Trophoblast cell (in vitro differentiated cells and primary cell): ENCODE results near the gene ZNF148.
A peak's percentile ranks its signal among the peaks of the same experiment; 100 is the strongest.

ENCODE experiments used
- DNase-seq, 2 donors: peaks; one replicate each; pipeline ENCODE4 v3.0.0-alpha.2; 2016
- H2AFZ ChIP-seq: 2 replicates; pipeline ENCODE4 v1.6.1; 2013; ENCODE audit warnings: low read length, moderate library complexity, mild to moderate bottlenecking; ENCODE audit not compliant: insufficient read depth, poor library complexity
- H2AK5ac ChIP-seq: 2 replicates; pipeline ENCODE4 v1.6.1; 2013; ENCODE audit warnings: mild to moderate bottlenecking, low read length
- H2BK120ac ChIP-seq: 2 replicates; pipeline ENCODE4 v1.6.1; 2013; ENCODE audit warnings: low read length, mild to moderate bottlenecking, moderate library complexity; ENCODE audit not compliant: insufficient read depth, poor library complexity
- H2BK12ac ChIP-seq: 2 replicates; pipeline ENCODE4 v1.6.1; 2013; ENCODE audit warnings: mild to moderate bottlenecking, low read length, moderate library complexity
- H2BK5ac ChIP-seq: 2 replicates; pipeline ENCODE4 v1.6.1; 2013; ENCODE audit warnings: low read length, low read depth, moderate library complexity, mild to moderate bottlenecking; ENCODE audit not compliant: poor library complexity
- H3K14ac ChIP-seq: 2 replicates; pipeline ENCODE4 v1.6.1; 2013; ENCODE audit warnings: mild to moderate bottlenecking, low read length
- H3K18ac ChIP-seq: 2 replicates; pipeline ENCODE4 v1.6.1; 2013; ENCODE audit warnings: mild to moderate bottlenecking, low read length
- H3K23ac ChIP-seq: 2 replicates; pipeline ENCODE4 v1.6.1; 2013; ENCODE audit warnings: low read length
- H3K27ac ChIP-seq: 2 replicates; pipeline ENCODE4 v1.5.1; 2013; ENCODE audit warnings: low read depth, mild to moderate bottlenecking, inconsistent platforms, low read length, moderate library complexity
- H3K27me3 ChIP-seq: 2 replicates; pipeline ENCODE4 v1.6.1; 2013; ENCODE audit warnings: inconsistent platforms, mild to moderate bottlenecking, low read length, moderate library complexity; ENCODE audit not compliant: insufficient read depth
- H3K36me3 ChIP-seq, 2 experiments: 1 replicate in 1 of 2; 2 replicates in 1 of 2; pipeline ENCODE4 v1.6.1; 2013; ENCODE audit warnings: low read length in 2 of 2, mild to moderate bottlenecking in 2 of 2, moderate library complexity in 1 of 2; ENCODE audit not compliant: insufficient read depth in 2 of 2, control insufficient read depth in 1 of 2
- H3K4ac ChIP-seq: 2 replicates; pipeline ENCODE4 v1.6.1; 2013; ENCODE audit warnings: low read depth, mild to moderate bottlenecking, low read length, moderate library complexity
- H3K4me1 ChIP-seq, 2 experiments: 1 replicate in 1 of 2; 2 replicates in 1 of 2; pipeline ENCODE4 v1.6.1; 2013; ENCODE audit warnings: low read length in 2 of 2, mild to moderate bottlenecking in 2 of 2, moderate library complexity in 1 of 2; ENCODE audit not compliant: insufficient read depth in 2 of 2, control insufficient read depth in 1 of 2
- H3K4me2 ChIP-seq: 2 replicates; pipeline ENCODE4 v1.6.1; 2013; ENCODE audit warnings: inconsistent platforms, mild to moderate bottlenecking, low read length, moderate library complexity
- H3K4me3 ChIP-seq: 2 replicates; pipeline ENCODE4 v1.5.1; 2013; ENCODE audit warnings: mild to moderate bottlenecking, low read depth, low read length, inconsistent platforms
- H3K79me1 ChIP-seq: one replicate; pipeline ENCODE4 v1.6.1; 2013; ENCODE audit warnings: low read length
- H3K79me2 ChIP-seq: 2 replicates; pipeline ENCODE4 v1.6.1; 2013; ENCODE audit warnings: low read length, mild to moderate bottlenecking; ENCODE audit not compliant: control insufficient read depth, insufficient read depth, poor library complexity
- H3K9ac ChIP-seq: 2 replicates; pipeline ENCODE4 v1.6.1; 2013; ENCODE audit warnings: mild to moderate bottlenecking, low read length
- H3K9me3 ChIP-seq: 2 replicates; pipeline ENCODE4 v1.6.1; 2013; ENCODE audit warnings: low read depth, mild to moderate bottlenecking, control low read depth, inconsistent platforms, low read length; ENCODE audit not compliant: insufficient read depth
- H4K12ac ChIP-seq: 2 replicates; pipeline ENCODE4 v1.6.1; 2013; ENCODE audit warnings: low read depth, mild to moderate bottlenecking, low read length, moderate library complexity
- H4K8ac ChIP-seq: 2 replicates; pipeline ENCODE4 v1.6.1; 2013; ENCODE audit warnings: low read depth, mild to moderate bottlenecking, low read length, moderate library complexity
- H4K91ac ChIP-seq: one replicate; pipeline ENCODE4 v1.6.1; 2013; ENCODE audit warnings: low read depth, mild to moderate bottlenecking, low read length, moderate library complexity
- WGBS: extraction: QIAGEN DNeasy Blood & Tissue Kit; methylation state at CpG from one replicate; pipeline ENCODE4 v1.1.7; 2013; ENCODE audit warnings: missing lambda C conversion rate; ENCODE audit not compliant: insufficient read length, insufficient coverage; ENCODE audit errors: extremely low coverage; 5-methylcytosine and 5-hydroxymethylcytosine counted together

The ZNF148 gene

DNA sequence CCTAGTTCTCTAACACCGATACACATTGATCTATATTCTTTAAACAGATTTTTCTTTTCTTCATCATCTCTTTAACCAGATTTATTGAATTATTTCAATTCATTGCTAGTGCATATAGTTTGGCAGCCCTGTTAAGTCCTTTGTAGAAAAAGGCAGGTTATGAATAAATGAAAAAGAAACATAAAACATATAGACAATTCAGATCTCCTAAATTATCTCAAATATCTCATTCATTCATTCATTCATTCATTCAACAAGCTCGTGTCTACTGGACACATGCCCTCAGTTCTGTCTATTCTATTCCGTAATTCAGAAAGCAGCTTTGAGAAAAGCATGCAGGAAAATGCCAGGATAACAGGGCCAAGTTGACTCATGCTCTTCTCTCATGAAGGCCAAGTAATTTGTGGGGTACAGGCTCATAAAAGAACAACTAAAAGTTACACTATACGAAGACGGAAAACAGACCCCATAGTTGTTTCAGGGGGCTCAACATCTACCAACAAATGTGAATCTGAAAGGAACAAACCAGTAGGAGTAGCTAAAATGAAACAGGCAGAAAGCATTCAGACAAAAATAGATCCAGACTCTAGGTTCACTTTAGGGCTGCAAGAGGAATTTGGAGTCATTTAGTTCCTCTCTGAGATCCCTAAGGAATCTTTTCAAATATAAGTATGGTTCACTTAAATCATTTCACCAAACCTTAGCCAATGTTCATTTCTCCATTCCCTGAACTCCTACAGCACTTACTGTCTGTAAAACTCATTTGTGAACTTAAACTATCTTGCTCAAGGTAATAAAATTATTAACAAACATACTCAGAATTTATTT, 7.5 kb downstream of the ZNF148 start:
- no peaks in the 10 kb centered on the region for H3K79me1 ChIP-seq
- H2AK5ac ChIP-seq, result no peak overlapping the region
- no CpG with 5 or more reads among the region's 5 CpGs for WGBS
- H3K4me2 ChIP-seq, result no peak overlapping the region
- no peak overlapping the region for H4K12ac ChIP-seq
- H3K23ac ChIP-seq, result no peak overlapping the region
- no peak overlapping the region for H2BK5ac ChIP-seq
- H4K91ac ChIP-seq, result no peak overlapping the region
- no peak overlapping the region for H3K4me3 ChIP-seq
- no peaks in the 10 kb centered on the region for H3K4me1 ChIP-seq
- H2BK120ac ChIP-seq, result no peak overlapping the region
- H3K14ac ChIP-seq, result no peak overlapping the region
- H3K9me3 ChIP-seq, result no peaks in the 10 kb centered on the region
- peaks cover 0 to 6% of the 10 kb centered on the region in 2 experiments for H3K36me3 ChIP-seq
- H3K4ac ChIP-seq, result no peak overlapping the region
- no peak overlapping the region for H3K18ac ChIP-seq
- no peak overlapping the region for H3K9ac ChIP-seq
- H2BK12ac ChIP-seq, result no peak overlapping the region
- no peaks in the 10 kb centered on the region for H3K27me3 ChIP-seq
- no peak overlapping the region for H3K27ac ChIP-seq
- H3K79me2 ChIP-seq, result peaks cover 3% of the 10 kb centered on the region
- H2AFZ ChIP-seq, result no peak overlapping the region
- DNase-seq, result no peak
- no peak overlapping the region for H4K8ac ChIP-seq

DNA sequence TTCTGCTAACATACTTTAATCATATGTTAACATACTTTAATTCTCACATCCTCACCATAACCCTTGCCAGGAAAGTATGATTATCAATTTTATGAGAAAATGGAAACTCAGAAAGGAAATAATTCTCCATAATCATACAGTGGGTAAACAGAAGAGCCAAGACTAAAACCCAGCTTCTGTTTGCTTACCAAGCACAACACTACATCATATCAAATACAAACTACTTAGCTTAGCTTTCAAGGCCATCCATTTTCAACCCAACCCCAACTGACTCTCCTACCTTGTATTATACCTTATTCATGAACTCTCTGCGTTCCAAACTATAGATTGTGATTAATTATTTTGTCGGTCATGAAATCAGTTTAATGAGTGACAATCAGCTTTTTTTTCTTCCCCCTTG, 9.0 kb downstream of the ZNF148 start:
- Histone ChIP-seq H4K8ac (no peak overlapping the region), H2AFZ (no peak overlapping the region), H2BK12ac (no peak overlapping the region), H3K27me3 (no peaks in the 10 kb centered on the region), H3K36me3 (peaks cover 0 to 6% of the 10 kb centered on the region in 2 experiments), H4K91ac (no peak overlapping the region), H4K12ac (no peak overlapping the region), H2BK120ac (no peak overlapping the region), H2BK5ac (no peak overlapping the region), H3K18ac (no peak overlapping the region), H3K79me2 (peaks cover 3% of the 10 kb centered on the region), H3K4me1 (no peaks in the 10 kb centered on the region), H3K9ac (no peak overlapping the region), H3K79me1 (no peaks in the 10 kb centered on the region), H3K4me3 (no peak overlapping the region), H3K9me3 (no peaks in the 10 kb centered on the region), H3K4ac (no peak overlapping the region), H2AK5ac (no peak overlapping the region), H3K27ac (no peak overlapping the region), H3K23ac (no peak overlapping the region), H3K4me2 (no peak overlapping the region), H3K14ac (no peak overlapping the region)
- WGBS, result no CpG with 5 or more reads among the region's 2 CpGs
- DNase-seq, result no peak

DNA sequence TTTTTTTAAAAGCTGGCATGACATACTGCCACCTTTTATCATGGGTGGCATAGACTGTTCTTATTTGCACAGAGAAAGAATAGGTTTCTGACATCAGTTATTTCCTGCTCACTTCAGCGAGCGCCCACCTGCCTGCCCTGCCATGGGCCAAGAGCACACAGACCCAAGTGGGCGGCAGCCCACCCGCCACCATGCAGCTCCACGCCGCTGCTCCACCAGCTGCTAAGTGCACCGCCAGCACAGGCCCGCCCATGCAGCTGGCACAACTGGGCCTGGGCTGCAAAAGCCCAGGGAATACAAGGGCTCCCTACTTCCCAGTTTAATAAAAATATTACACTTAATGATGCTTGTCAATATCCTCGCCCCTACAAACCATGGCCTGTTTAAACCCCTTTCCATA, 15.4 kb downstream of the ZNF148 start:
- Histone ChIP-seq H2BK5ac (no peak overlapping the region), H3K4ac (peak overlapping the region; percentile 46), H3K79me1 (no peaks in the 10 kb centered on the region), H3K9ac (no peak overlapping the region), H4K8ac (no peak overlapping the region), H4K91ac (no peak overlapping the region), H3K4me1 (no peaks in the 10 kb centered on the region), H3K23ac (no peak overlapping the region), H2AK5ac (no peak overlapping the region), H3K18ac (no peak overlapping the region), H2AFZ (no peak overlapping the region), H3K4me2 (no peak overlapping the region), H3K27ac (no peak overlapping the region), H3K36me3 (peaks cover 0 to 3% of the 10 kb centered on the region in 2 experiments), H4K12ac (no peak overlapping the region), H3K9me3 (no peaks in the 10 kb centered on the region), H2BK120ac (no peak overlapping the region), H3K4me3 (no peak overlapping the region), H2BK12ac (no peak overlapping the region), H3K14ac (no peak overlapping the region), H3K79me2 (peaks cover 5% of the 10 kb centered on the region), H3K27me3 (no peaks in the 10 kb centered on the region)
- WGBS, result no CpG with 5 or more reads among the region's 9 CpGs
- no peak for DNase-seq

- Histone ChIP-seq H4K91ac (no peak overlapping the region), H3K36me3 (peaks cover 0 to under 1% of the 10 kb centered on the region in 2 experiments), H2AK5ac (no peak overlapping the region), H2BK12ac (no peak overlapping the region), H2AFZ (no peak overlapping the region), H3K4ac (peak overlapping the region; percentile 75), H2BK5ac (no peak overlapping the region), H3K27me3 (no peaks in the 10 kb centered on the region), H4K12ac (no peak overlapping the region), H3K4me2 (no peak overlapping the region), H4K8ac (no peak overlapping the region), H3K79me2 (peaks cover 5% of the 10 kb centered on the region), H3K14ac (no peak overlapping the region), H3K18ac (no peak overlapping the region), H3K27ac (no peak overlapping the region), H3K79me1 (no peaks in the 10 kb centered on the region), H3K23ac (no peak overlapping the region), H3K4me1 (no peaks in the 10 kb centered on the region), H3K9me3 (no peaks in the 10 kb centered on the region), H3K9ac (no peak overlapping the region), H3K4me3 (no peak overlapping the region), H2BK120ac (no peak overlapping the region)
- no peak for DNase-seq
Observed at GRCh38 chr3:125358923-125359322, 16.2 kb downstream of the ZNF148 start.
